GM21717 (cell line): ENCODE data around the gene RFX2.

Experiments used
- ATAC-seq: cut with Tn5 transposase; IDR thresholded peaks from one replicate; pipeline ENCODE4 v1.9.1; 2021; ENCODE audit warnings: mild to moderate bottlenecking, moderate library complexity; ENCODE audit not compliant: unreplicated experiment

Gene RFX2

DNA sequence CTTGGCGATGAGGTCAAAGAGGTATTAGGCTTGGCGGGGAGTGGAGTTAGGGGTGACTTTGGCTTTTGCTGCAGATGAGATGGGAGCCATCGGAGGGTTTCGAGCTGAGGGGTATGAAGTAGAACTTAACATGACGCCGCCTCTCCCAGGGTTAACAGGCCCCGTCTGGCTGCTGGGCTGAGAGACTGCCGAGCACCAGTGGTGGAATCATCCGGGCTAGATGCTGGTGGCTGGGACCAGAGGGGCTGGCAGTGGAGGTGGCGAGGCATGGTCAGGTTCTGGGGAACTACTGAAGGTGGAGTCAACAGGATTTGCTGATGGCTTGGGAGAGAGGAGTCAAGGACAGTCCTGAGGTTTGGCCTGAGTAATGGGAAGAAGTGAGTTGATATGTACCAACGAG, 4.9 kb downstream of the RFX2 start:
- ATAC-seq: no peak

DNA sequence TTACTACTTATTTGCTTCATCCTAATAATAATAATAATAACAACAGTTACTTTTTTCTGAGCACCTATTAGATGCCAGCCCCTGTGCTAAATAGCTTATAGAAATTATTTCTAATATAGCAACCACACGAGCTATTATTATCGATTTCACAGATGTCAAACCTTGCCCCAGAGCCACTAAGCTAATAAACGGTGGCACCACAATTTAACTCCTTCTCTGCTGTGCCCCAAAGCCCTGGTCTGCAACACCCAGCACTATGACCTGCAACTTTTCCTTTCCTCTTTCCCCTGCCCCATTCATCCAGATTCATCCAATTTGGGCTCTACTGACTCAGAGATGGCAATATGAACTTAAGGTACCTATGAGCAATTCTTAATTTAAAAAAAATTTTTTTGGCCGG, 6.4 kb downstream of the RFX2 start:
- ATAC-seq: no peak

DNA sequence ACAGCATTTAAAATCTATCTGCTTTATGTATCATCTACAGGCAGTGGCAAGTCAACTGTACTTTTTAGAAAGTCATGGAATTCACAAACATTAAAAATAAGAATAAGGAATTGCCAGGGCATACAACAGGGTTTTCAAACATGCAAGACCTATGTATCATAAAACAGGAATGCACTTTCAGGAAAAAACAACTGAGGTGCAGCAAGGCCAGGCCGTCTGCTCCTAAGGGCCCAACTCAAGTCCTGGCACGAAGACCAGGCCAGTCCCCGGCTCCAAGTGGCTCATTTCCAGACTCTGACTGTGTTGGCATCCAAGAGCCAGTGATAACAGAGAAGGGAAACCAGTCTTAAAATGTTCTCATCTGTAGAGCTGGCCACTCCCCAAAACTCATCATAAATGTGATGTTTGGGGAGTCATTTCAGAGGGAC, 7.1 kb downstream of the RFX2 start:
- no peak for ATAC-seq

GRCh38 chr19:6101991-6102390, 8.3 kb downstream of the RFX2 start:
- ATAC-seq: no peak

DNA sequence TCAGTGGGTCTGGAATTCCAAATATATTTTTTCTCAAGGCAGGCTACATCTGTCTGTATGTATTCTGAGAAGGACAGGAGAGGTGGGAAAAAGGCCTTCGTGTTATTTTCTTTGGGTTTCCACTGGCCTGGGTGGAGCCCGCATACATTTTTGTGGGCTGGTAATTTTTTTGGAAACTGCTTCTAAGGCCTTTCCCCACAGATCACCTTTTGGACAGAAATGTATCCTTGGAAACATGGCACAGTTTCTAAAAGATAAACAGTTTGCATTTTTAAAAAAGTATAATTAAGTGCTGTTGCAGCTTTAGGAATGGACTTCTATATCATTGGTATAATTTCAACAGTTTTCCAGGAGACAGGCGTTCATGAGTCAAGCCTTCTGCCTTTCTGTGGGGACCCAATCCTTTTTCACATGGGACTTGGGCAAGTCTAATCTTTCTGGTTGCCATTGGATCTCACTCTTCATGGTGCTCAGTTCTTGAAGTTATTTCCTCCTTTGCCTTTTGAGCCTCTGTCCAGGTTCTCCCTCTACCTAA, 8.9 kb downstream of the RFX2 start:
- ATAC-seq: no peak

GRCh38 chr19:6100284-6100915, 9.9 kb downstream of the RFX2 start:
- no peak for ATAC-seq

DNA sequence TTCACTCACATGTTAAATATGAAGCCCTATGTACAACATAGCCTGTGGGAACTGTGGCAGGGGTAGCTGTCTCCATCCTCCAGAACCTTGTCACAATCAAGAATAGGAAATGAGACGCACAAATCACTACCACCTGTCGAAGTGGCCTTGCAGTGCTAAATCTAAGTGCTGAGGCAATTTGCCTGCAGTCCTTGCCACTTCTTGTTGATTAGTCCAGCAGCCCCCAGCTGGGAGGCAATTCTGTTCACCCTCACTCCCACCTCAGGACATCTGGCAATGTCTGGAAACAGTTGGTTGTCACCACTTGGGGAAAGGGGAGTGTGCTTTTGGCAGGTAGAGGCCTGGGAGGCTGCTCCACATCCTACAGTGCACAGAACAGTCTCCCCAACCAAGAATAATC, 10.7 kb downstream of the RFX2 start:
- no peak for ATAC-seq

DNA sequence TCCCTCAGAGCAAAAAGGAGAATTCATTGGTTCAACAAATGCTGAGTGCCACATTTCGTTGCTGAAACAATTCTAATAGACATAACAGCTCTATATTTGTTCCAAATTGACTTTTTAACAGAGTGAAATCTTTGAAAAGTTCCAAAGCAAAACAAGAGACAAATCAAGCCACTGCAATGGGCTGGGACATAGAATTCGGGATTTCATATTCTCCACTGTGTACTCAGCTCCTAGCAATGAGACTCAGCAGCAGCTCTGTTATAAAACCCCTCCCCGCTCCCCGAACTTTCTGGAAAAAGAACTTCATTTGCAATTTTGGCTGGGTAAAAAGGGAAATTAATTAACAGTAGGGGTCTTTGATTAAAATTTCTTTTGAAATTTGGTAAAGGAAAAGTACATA, 11.3 kb downstream of the RFX2 start:
- ATAC-seq: no peak

GRCh38 chr19:6098574-6098973, 11.7 kb downstream of the RFX2 start:
- no peak for ATAC-seq

GRCh38 chr19:6097911-6098310, 12.4 kb downstream of the RFX2 start:
- no peak for ATAC-seq

DNA sequence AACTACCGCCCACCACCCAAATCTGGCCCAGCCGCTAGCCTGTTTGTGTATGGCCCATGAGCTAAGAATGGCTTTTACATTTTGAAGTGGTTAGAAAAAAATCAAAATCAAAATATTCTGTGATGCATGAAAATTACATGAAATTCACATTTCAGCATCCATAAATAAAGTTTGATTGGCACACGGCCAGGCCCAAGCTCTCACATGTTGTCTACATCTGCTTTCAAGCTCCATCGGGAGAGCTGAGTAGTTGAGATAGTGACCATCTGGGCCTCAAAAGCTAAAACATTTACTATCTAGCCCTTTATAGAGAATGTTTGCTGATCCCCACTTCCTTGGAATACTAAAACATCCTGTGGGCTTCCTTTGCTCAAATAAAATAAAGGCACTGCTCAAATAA, 14.5 kb downstream of the RFX2 start:
- ATAC-seq: no peak

- ATAC-seq: no peak
Observed at GRCh38 chr19:6092329-6093286, 17.7 kb downstream of the RFX2 start.

GRCh38 chr19:6091771-6092291, 18.5 kb downstream of the RFX2 start:
- no peak for ATAC-seq

GRCh38 chr19:6090634-6091033, 19.7 kb downstream of the RFX2 start:
- no peak for ATAC-seq

- ATAC-seq: no peak
Observed at GRCh38 chr19:6088602-6089049, 21.7 kb downstream of the RFX2 start.

- peak; percentile 49 for ATAC-seq
Observed at GRCh38 chr19:6087074-6087571, 23.2 kb downstream of the RFX2 start.

- ATAC-seq: no peak
Observed at GRCh38 chr19:6086068-6086788, 24.1 kb downstream of the RFX2 start.

DNA sequence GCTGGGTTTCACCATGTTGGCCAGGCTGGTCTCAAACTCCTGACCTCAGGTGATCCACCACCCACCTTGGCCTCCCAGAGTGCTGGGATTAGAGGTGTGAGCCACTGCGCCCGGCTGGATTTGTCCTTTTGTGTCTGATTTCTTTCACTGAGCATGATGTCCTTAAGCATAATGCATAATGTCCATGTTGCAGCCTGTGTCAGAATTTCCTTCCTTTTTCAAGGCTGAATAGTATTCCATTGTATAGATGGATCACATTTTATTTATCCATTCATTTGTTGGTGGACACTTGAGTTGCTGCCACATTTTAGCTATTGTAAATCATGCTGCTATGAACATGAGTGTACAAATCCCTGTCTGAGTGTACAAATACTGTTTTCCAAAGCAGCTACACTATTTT, 25.5 kb downstream of the RFX2 start:
- no peak for ATAC-seq

DNA sequence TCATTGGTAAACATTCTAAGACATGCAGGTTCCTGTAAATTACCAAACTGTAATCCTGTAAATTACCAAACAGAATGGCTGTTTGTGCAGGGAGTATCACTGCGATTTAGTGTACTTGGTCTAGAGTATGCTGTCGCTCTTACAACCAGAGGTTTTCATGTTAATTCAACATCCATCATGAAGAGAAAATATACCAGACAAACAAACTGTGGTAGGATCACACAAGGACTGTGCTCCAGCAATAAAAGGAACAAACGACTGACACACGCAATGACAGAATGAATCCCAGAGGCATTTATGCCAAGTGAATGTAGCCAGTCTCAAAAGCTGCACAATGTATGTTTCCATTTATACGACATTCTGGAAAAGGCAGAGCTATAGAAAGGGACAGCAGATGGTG, 31.2 kb downstream of the RFX2 start:
- ATAC-seq: no peak

- no peak for ATAC-seq
Observed at GRCh38 chr19:6078068-6078467, 32.2 kb downstream of the RFX2 start.
